Measurements from ENCODE around the gene YPEL2. TPM values are rescaled to one million over a fixed set of nuclear protein-coding genes. Genes with fewer than 3 reads are reported as not detected.

YPEL2 gene
- total and polyA plus RNA-seq, 2 of the 13 experiments (the other 11 are each of a cell fraction or from before 2014, with no cell fraction given), result 8.5 to 21.1 TPM

DNA sequence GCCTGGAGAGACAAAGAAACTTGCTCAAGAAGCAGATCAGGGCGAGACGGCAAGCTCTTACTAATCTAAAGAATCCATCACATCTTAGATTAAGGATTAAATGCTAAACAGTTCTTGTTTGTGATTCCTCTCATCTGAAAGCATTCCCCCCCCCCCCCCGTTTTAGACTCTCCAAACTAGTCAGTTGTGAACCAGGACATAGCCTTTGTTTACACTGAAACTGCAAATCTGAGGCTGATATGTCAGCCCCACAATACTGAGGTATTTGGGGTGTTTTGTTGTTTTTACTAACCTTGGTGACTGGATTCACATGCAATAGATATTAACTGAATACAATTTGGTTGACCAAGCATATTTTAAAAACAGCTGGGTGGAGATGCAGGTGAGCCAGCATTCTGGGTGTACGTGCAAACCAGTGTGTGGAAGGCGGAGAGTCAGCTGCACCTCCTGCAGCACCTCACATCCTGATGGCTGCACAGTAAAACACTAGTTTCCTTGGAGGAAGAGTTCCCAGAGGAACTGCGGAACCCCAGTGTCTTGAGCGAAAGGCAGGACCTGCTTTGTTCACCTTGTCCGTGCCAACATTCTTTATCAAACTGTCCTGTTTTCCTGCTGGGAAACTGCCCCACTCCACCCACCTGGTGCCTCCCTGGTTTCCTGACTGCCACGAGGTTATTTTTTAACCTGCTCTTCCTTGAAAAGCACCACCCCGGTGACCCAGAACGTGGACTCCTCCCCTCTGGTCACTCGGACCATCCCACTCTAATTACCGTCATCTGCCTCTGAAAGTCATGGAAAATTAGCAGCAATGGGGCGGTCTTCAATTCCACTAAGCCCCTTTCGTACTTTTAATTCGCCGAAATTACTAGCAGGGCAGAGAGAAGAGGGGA is 1.2 kb upstream of the YPEL2 start (continued):
- TF ChIP-seq TARDBP (CRISPR knock-in tag; IDR thresholded peaks at IDR 0.05) (peak; percentile 76; the same call in 1 of the 2 replicates), PHF5A (CRISPR knock-in tag; IDR thresholded peaks at IDR 0.05; ENCODE audit: low read depth, unreplicated experiment) (no peak), PCBP2 (optimal IDR thresholded peaks at IDR 0.05; ENCODE audit: low read depth, low read length, poor library complexity, severe bottlenecking) (no peak), FOSL2 (CRISPR knock-in tag; IDR thresholded peaks at IDR 0.05) (peak; percentile 21; the same call in 1 of the 2 replicates), HNRNPK (IDR thresholded peaks at IDR 0.05; ENCODE audit: low read depth, low read length, poor library complexity, severe bottlenecking) (peak; percentile 93), TSC22D2 (CRISPR knock-in tag; IDR thresholded peaks at IDR 0.05; ENCODE audit: borderline replicate concordance) (no peak), ZNF660 (CRISPR knock-in tag; IDR thresholded peaks at IDR 0.05; ENCODE audit: borderline replicate concordance, low read depth) (no peak), ZKSCAN1 (IDR thresholded peaks at IDR 0.05; ENCODE audit: low read length) (no peak), KMT2A (CRISPR knock-in tag; IDR thresholded peaks at IDR 0.05) (peak; percentile 51; the same call in 1 of the 2 replicates), ZNF883 (CRISPR knock-in tag; IDR thresholded peaks at IDR 0.05; ENCODE audit: not compliant biosample characterization) (no peak), GATA4 (IDR thresholded peaks at IDR 0.05; ENCODE audit: borderline replicate concordance, low read depth) (peak; percentile 77; the same call in 1 of the 2 replicates), SNAPC5 (CRISPR knock-in tag; IDR thresholded peaks at IDR 0.05; ENCODE audit: borderline replicate concordance) (peak; percentile 29; the same call in 1 of the 2 replicates), SP5 (CRISPR knock-in tag; IDR thresholded peaks at IDR 0.05; ENCODE audit: borderline replicate concordance, low read depth) (peak; percentile 95), YEATS2 (CRISPR knock-in tag; IDR thresholded peaks at IDR 0.05; ENCODE audit: borderline replicate concordance) (no peak), CREB3 (CRISPR knock-in tag; IDR thresholded peaks at IDR 0.05) (0 out of 2 replicates have a peak, but pooled peaks have one; percentile 28)
- TF ChIP-seq, protein P1, sequence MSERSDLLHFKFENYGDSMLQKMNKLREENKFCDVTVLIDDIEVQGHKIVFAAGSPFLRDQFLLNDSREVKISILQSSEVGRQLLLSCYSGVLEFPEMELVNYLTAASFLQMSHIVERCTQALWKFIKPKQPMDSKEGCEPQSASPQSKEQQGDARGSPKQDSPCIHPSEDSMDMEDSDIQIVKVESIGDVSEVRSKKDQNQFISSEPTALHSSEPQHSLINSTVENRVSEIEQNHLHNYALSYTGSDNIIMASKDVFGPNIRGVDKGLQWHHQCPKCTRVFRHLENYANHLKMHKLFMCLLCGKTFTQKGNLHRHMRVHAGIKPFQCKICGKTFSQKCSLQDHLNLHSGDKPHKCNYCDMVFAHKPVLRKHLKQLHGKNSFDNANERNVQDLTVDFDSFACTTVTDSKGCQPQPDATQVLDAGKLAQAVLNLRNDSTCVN (CRISPR knock-in tag; IDR thresholded peaks at IDR 0.05; ENCODE audit: borderline replicate concordance), result peak; percentile 67; the same call in 1 of the 2 replicates
- TF ChIP-seq, protein P2, sequence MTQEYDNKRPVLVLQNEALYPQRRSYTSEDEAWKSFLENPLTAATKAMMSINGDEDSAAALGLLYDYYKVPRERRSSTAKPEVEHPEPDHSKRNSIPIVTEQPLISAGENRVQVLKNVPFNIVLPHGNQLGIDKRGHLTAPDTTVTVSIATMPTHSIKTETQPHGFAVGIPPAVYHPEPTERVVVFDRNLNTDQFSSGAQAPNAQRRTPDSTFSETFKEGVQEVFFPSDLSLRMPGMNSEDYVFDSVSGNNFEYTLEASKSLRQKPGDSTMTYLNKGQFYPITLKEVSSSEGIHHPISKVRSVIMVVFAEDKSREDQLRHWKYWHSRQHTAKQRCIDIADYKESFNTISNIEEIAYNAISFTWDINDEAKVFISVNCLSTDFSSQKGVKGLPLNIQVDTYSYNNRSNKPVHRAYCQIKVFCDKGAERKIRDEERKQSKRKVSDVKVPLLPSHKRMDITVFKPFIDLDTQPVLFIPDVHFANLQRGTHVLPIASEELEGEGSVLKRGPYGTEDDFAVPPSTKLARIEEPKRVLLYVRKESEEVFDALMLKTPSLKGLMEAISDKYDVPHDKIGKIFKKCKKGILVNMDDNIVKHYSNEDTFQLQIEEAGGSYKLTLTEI (CRISPR knock-in tag; conservative IDR thresholded peaks at IDR 0.05), result no peak
- TF ChIP-seq, protein P3, sequence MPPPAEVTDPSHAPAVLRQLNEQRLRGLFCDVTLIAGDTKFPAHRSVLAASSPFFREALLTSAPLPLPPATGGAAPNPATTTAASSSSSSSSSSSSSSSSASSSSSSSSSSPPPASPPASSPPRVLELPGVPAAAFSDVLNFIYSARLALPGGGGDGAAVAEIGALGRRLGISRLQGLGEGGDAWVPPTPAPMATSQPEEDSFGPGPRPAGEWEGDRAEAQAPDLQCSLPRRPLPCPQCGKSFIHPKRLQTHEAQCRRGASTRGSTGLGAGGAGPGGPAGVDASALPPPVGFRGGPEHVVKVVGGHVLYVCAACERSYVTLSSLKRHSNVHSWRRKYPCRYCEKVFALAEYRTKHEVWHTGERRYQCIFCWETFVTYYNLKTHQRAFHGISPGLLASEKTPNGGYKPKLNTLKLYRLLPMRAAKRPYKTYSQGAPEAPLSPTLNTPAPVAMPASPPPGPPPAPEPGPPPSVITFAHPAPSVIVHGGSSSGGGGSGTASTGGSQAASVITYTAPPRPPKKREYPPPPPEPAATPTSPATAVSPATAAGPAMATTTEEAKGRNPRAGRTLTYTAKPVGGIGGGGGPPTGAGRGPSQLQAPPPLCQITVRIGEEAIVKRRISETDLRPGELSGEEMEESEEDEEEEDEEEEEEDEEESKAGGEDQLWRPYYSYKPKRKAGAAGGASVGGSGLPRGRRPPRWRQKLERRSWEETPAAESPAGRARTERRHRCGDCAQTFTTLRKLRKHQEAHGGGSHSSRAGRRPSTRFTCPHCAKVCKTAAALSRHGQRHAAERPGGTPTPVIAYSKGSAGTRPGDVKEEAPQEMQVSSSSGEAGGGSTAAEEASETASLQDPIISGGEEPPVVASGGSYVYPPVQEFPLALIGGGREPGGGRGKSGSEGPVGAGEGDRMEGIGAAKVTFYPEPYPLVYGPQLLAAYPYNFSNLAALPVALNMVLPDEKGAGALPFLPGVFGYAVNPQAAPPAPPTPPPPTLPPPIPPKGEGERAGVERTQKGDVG (CRISPR knock-in tag; IDR thresholded peaks at IDR 0.05; ENCODE audit: borderline replicate concordance), result peak; percentile 42; the same call in 1 of the 2 replicates
- TF ChIP-seq, protein P4, sequence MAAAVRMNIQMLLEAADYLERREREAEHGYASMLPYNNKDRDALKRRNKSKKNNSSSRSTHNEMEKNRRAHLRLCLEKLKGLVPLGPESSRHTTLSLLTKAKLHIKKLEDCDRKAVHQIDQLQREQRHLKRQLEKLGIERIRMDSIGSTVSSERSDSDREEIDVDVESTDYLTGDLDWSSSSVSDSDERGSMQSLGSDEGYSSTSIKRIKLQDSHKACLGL (CRISPR knock-in tag; IDR thresholded peaks at IDR 0.05), result peak; percentile 55; the same call in 1 of the 2 replicates
